SU-DHL-6 (cell line): ENCODE results near the gene TKT.

Experiments used
- H2AFZ ChIP-seq: fragments of 200-600 bp; sonication (generic); 2 replicates; pipeline ENCODE4 v1.6.1; 2014; ENCODE audit warnings: low read depth, mild to moderate bottlenecking, moderate library complexity, mixed read lengths, antibody characterized with exemption, low read length; ENCODE audit not compliant: severe bottlenecking
- H3F3A ChIP-seq: fragments of 200-600 bp; shearing (Covaris generic); 2 replicates; pipeline ENCODE4 v1.6.0; 2016; ENCODE audit warnings: antibody characterized with exemption, mild to moderate bottlenecking; ENCODE audit not compliant: insufficient read depth
- H3K27ac ChIP-seq: fragments of 200-600 bp; sonication (generic); 2 replicates; pipeline ENCODE4 v1.5.1; 2016; ENCODE audit warnings: low read depth, mild to moderate bottlenecking, low read length, moderate library complexity, mixed read lengths
- H3K27me3 ChIP-seq: fragments of 200-600 bp; sonication (generic), shearing (Covaris generic); 2 replicates; pipeline ENCODE4 v1.6.0; 2014; ENCODE audit warnings: mild to moderate bottlenecking, low read length
- H3K36me3 ChIP-seq: fragments of 200-600 bp; sonication (generic); 2 replicates; pipeline ENCODE4 v1.6.1; 2014; ENCODE audit warnings: mild to moderate bottlenecking, low read length, mixed read lengths
- H3K4me2 ChIP-seq: fragments of 300-600, 200-600 bp; shearing (Covaris generic), sonication (generic); 2 replicates; pipeline ENCODE4 v1.6.0; 2014; ENCODE audit warnings: low read length, low read depth, mild to moderate bottlenecking; ENCODE audit not compliant: poor library complexity, severe bottlenecking
- H3K4me3 ChIP-seq: fragments of 200-600 bp; sonication (generic); 2 replicates; pipeline ENCODE4 v1.5.1; 2014; ENCODE audit warnings: antibody characterized with exemption, low read length, mild to moderate bottlenecking, mixed read lengths; ENCODE audit not compliant: insufficient read depth, poor library complexity, severe bottlenecking
- H3K79me2 ChIP-seq: fragments of 200-600 bp; sonication (generic); 2 replicates; pipeline ENCODE4 v1.6.1; 2014; ENCODE audit warnings: mild to moderate bottlenecking, low read length, moderate library complexity; ENCODE audit not compliant: insufficient read depth
- H3K9ac ChIP-seq: fragments of 200-600 bp; sonication (generic); 2 replicates; pipeline ENCODE4 v1.7.0; 2014; ENCODE audit warnings: mild to moderate bottlenecking, low read length
- H3K9me2 ChIP-seq: fragments of 200-600 bp; sonication (generic); replicated peaks from 2 replicates; pipeline ENCODE4 v1.6.1; 2014; ENCODE audit warnings: low read length; ENCODE audit not compliant: insufficient read depth
- H3K9me3 ChIP-seq: fragments of 200-600 bp; sonication (generic); 2 replicates; pipeline ENCODE4 v1.6.1; 2014; ENCODE audit warnings: low read length, mixed read lengths; ENCODE audit not compliant: insufficient read depth
- H4K20me1 ChIP-seq: fragments of 200-600 bp; sonication (generic); 2 replicates; pipeline ENCODE4 v1.6.1; 2014; ENCODE audit warnings: low read depth, mild to moderate bottlenecking, antibody characterized with exemption, low read length, moderate library complexity, mixed read lengths
- CTCF ChIP-seq: fragments of 200-600 bp; sonication (generic); IDR thresholded peaks from one replicate; pipeline ENCODE4 v1.5.1; 2017; ENCODE audit warnings: antibody characterized with exemption, mild to moderate bottlenecking, low read length, moderate library complexity; ENCODE audit not compliant: insufficient read depth, poor library complexity, severe bottlenecking
- EZH2phosphoT487 ChIP-seq: fragments of 200-600 bp; sonication (generic), shearing (Covaris generic); conservative IDR thresholded peaks from 2 replicates; pipeline ENCODE4 v1.6.1; 2018; ENCODE audit warnings: mild to moderate bottlenecking, antibody characterized with exemption, low read length, moderate library complexity, mixed read lengths

Gene TKT

DNA sequence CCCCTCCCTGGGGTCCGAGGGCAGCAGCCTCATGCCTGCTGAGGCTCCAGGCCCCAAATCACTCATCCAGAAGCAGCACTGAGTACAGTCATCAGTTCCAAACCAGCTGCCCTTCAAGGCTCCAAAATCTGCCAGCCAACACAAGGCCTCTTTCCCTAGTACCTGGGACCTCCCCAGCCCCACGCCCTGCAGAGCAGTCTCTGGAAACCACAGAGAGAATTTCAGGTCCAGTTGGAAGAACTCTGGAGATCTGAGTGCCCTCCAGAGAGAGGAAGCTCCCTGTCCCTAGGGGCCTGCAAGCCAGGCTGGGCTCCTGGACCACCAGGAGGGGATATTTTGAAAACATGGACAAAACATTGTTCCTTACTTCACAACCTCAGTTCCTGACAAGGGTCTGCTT, 26.2 kb downstream of the TKT start:
- no peaks in the 10 kb centered on the region for H3K27me3 ChIP-seq
- no peaks in the 10 kb centered on the region for H3K9me3 ChIP-seq
- no peak overlapping the region for H3K4me2 ChIP-seq
- no peaks in the 10 kb centered on the region for H3K36me3 ChIP-seq
- H2AFZ ChIP-seq, result no peak overlapping the region
- no peak overlapping the region for H3K27ac ChIP-seq
- no peak overlapping the region for H3K9ac ChIP-seq
- no peak for TF ChIP-seq CTCF
- no peak for TF ChIP-seq EZH2phosphoT487
- peaks cover 76% of the 10 kb centered on the region for H3F3A ChIP-seq
- H3K4me3 ChIP-seq, result no peak overlapping the region
- H3K79me2 ChIP-seq, result no peaks in the 10 kb centered on the region
- H4K20me1 ChIP-seq, result no peaks in the 10 kb centered on the region; the same call in 1 of the 2 replicates
- H3K9me2 ChIP-seq, result no peaks in the 10 kb centered on the region

- Histone ChIP-seq H3K36me3 (no peaks in the 10 kb centered on the region), H3F3A (peaks cover 75% of the 10 kb centered on the region), H4K20me1 (no peaks in the 10 kb centered on the region; the same call in 1 of the 2 replicates), H3K9ac (no peak overlapping the region), H3K79me2 (no peaks in the 10 kb centered on the region), H3K27me3 (no peaks in the 10 kb centered on the region), H3K27ac (no peak overlapping the region), H3K4me3 (no peak overlapping the region), H3K9me3 (no peaks in the 10 kb centered on the region), H3K4me2 (no peak overlapping the region), H3K9me2 (no peaks in the 10 kb centered on the region), H2AFZ (no peak overlapping the region)
- TF ChIP-seq EZH2phosphoT487 (no peak), CTCF (no peak)
These were observed 26.7 kb downstream of the TKT start for GRCh38 chr3:53229171-53229570.

DNA sequence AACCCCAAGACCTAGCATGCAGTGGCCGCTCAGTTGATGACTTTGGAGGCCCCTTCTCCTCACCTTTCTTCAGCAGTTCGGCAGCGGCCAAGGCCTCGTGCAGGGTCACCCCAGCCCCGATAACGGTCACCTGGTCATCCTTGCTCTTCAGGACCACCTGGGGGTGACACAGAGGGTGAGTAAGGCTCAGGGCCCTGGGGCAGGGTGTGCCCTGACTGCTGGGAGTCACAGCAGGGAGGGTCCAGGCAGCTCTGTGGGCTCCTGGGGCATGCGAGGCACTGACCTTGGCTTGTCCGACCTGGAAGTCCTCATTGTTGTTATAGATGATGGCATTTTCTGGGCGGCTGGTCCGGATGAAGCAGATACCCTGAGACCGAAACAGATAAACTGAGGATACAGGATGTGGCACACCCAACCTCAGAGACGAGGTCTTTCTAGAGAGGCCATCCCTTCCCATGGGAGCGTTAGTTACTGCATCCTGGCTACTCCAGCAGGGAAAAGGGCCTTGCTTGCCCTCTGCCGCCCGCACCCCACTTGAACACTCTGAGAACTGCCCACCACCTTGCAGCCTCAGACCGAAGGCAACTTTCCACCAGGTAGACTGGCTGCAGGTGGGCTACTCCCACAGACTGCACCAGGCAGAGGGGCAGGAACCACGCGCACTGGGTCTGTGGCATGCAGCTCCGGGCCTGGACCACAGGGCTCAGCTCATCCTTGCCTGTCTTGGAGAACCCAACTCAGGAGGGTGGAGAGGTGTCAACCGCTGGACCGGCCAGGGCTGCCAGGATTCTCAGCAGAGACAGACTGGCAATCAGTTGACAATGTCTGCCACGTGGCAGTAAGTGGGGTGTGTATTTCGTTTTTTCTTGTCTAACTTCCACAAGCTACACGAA, 27.6 kb downstream of the TKT start:
- no peaks in the 10 kb centered on the region; the same call in 1 of the 2 replicates for H4K20me1 ChIP-seq
- no peak overlapping the region for H2AFZ ChIP-seq
- no peak overlapping the region for H3K9ac ChIP-seq
- peaks cover 67% of the 10 kb centered on the region for H3F3A ChIP-seq
- H3K79me2 ChIP-seq, result no peaks in the 10 kb centered on the region
- H3K27me3 ChIP-seq, result no peaks in the 10 kb centered on the region
- no peak overlapping the region for H3K4me2 ChIP-seq
- H3K36me3 ChIP-seq, result no peaks in the 10 kb centered on the region
- H3K9me3 ChIP-seq, result no peaks in the 10 kb centered on the region
- H3K4me3 ChIP-seq, result no peak overlapping the region
- no peak for TF ChIP-seq EZH2phosphoT487
- no peak for TF ChIP-seq CTCF
- no peak overlapping the region for H3K27ac ChIP-seq
- H3K9me2 ChIP-seq, result no peaks in the 10 kb centered on the region
